B cell (primary cell): ENCODE results near the gene LCE1F. TPM values are rescaled to one million over a fixed set of nuclear protein-coding genes. Genes with fewer than 3 reads are reported as not detected.

ENCODE experiments used
- ATAC-seq: fragments of 200-7000 bp; cut with Tn5 transposase; one replicate; pipeline ENCODE4 v1.10.0; 2021; ENCODE audit warnings: low read depth, mild to moderate bottlenecking, moderate number of reproducible peaks, moderate library complexity
- CTCF ChIA-PET: fragments of 350-600 bp; sonication (Branson Sonifier 250); formaldehyde crosslinking; loops from one replicate; lab custom pipeline; 2021; ENCODE audit warnings: antibody characterized with exemption, inconsistent platforms; lab: Charles Lee
- POLR2A ChIA-PET: fragments of 350-600 bp; sonication (Branson Sonifier 250); formaldehyde crosslinking; loops from one replicate; lab custom pipeline; 2021; ENCODE audit warnings: antibody characterized with exemption; lab: Charles Lee
- DNase-seq: peaks from one replicate; pipeline ENCODE4 v3.0.0; 2013
- H2AFZ ChIP-seq: 2 replicates; pipeline ENCODE4 v1.6.1; 2012; ENCODE audit warnings: mild to moderate bottlenecking, low read depth, low read length; ENCODE audit not compliant: insufficient read depth, poor library complexity, severe bottlenecking
- H3K27ac ChIP-seq, 2 donors: 1 replicate in 1 of 2; 2 replicates in 1 of 2; pipeline ENCODE4 v1.5.1; 2012 to 2013; ENCODE audit warnings: low read length in 2 of 2, mild to moderate bottlenecking in 2 of 2, moderate library complexity in 1 of 2
- H3K27me3 ChIP-seq, 4 experiments: fragments of 200-600 bp in 1 of 4; sonication (generic) in 1 of 4; replicated peaks in 1 of 4; 1 replicate in 2 of 4; 2 replicates in 2 of 4; pipeline versions ENCODE4 v1.6.1 to v1.7.0; 2013 to 2016; ENCODE audit warnings: low read length in 3 of 4, mild to moderate bottlenecking in 2 of 4, mixed read lengths in 1 of 4, moderate library complexity in 1 of 4; ENCODE audit not compliant: insufficient read depth in 4 of 4, control insufficient read depth in 3 of 4; ENCODE audit errors: control extremely low read depth in 1 of 4
- H3K36me3 ChIP-seq, 2 experiments: replicated peaks in 1 of 2; 1 replicate in 1 of 2; 2 replicates in 1 of 2; pipeline versions ENCODE4 v1.6.1 to v1.7.1; 2013; ENCODE audit warnings: low read length in 1 of 2; ENCODE audit not compliant: insufficient read depth in 2 of 2, control insufficient read depth in 1 of 2; ENCODE audit errors: control extremely low read depth in 1 of 2, extremely low read depth in 1 of 2
- H3K4me1 ChIP-seq, 2 donors: fragments of 200-600 bp in 1 of 2; sonication (generic) in 1 of 2; 1 replicate in 1 of 2; 2 replicates in 1 of 2; pipeline versions ENCODE4 v1.5.1 to v1.6.1; 2013 to 2017; ENCODE audit warnings: low read length in 2 of 2; ENCODE audit not compliant: control insufficient read depth in 2 of 2, insufficient read depth in 2 of 2
- H3K4me2 ChIP-seq: replicated peaks from 2 replicates; pipeline ENCODE3; 2012; ENCODE audit warnings: mild to moderate bottlenecking, low read depth, low read length; ENCODE audit not compliant: poor library complexity, severe bottlenecking
- H3K4me3 ChIP-seq, 5 experiments: fragments of 200-600 bp in 1 of 5; sonication (generic) in 1 of 5; 1 replicate in 3 of 5; 2 replicates in 2 of 5; pipeline versions ENCODE4 v1.5.1 to v1.7.0; 2011 to 2016; ENCODE audit warnings: low read length in 4 of 5, mild to moderate bottlenecking in 4 of 5, low read depth in 2 of 5, control low read depth in 1 of 5, moderate library complexity in 1 of 5; ENCODE audit not compliant: insufficient read depth in 1 of 5; ENCODE audit errors: control extremely low read depth in 1 of 5, extremely low read depth in 1 of 5
- H3K79me2 ChIP-seq: fragments of 200-600 bp; sonication (generic); one replicate; pipeline ENCODE4 v1.6.0; 2016; ENCODE audit warnings: low read length; ENCODE audit not compliant: control insufficient read depth, insufficient read depth
- H3K9ac ChIP-seq: fragments of 200-600 bp; sonication (generic); 2 replicates; pipeline ENCODE4 v1.6.1; 2017; ENCODE audit warnings: mild to moderate bottlenecking, low read length, moderate library complexity
- H3K9me3 ChIP-seq, 3 donors: one replicate each; pipeline versions ENCODE4 v1.6.1 to v1.7.1; 2013; ENCODE audit warnings: low read length in 2 of 3; ENCODE audit not compliant: control insufficient read depth in 2 of 3, insufficient read depth in 1 of 3; ENCODE audit errors: control extremely low read depth in 1 of 3
- H4K20me1 ChIP-seq: 2 replicates; pipeline ENCODE4 v1.6.0; 2012; ENCODE audit warnings: mild to moderate bottlenecking, low read length; ENCODE audit not compliant: insufficient read depth, control insufficient read depth, poor library complexity, severe bottlenecking
- H3K27ac Mint-ChIP-seq: one replicate; pipeline ENCODE4 v1.8.0; 2021; ENCODE audit warnings: mixed read lengths
- H3K27me3 Mint-ChIP-seq: one replicate; pipeline ENCODE4 v1.8.0; 2021; ENCODE audit warnings: mixed read lengths
- H3K4me1 Mint-ChIP-seq: one replicate; pipeline ENCODE4 v1.8.0; 2021; ENCODE audit warnings: mixed read lengths
- H3K4me3 Mint-ChIP-seq: one replicate; pipeline ENCODE4 v1.8.0; 2021; ENCODE audit warnings: mixed read lengths
- H3K9me3 Mint-ChIP-seq: one replicate; pipeline ENCODE4 v1.8.0; 2022; ENCODE audit warnings: mixed read lengths; ENCODE audit not compliant: insufficient read depth
- CTCF ChIP-seq: fragments of 200-600 bp; IDR thresholded peaks from one replicate; pipeline ENCODE4 v1.8.0; 2022; ENCODE audit warnings: antibody characterized with exemption, mild to moderate bottlenecking
- EZH2 ChIP-seq: IDR thresholded peaks from 2 replicates; pipeline ENCODE4 v1.6.1; 2012; ENCODE audit warnings: borderline replicate concordance, low read depth, mild to moderate bottlenecking, moderate library complexity, low read length; ENCODE audit not compliant: insufficient read depth, poor library complexity, severe bottlenecking
- whole genome bisulfite sequencing: methylation state at CpG from one replicate; pipeline ENCODE4 v1.1.5; 2013; ENCODE audit warnings: missing lambda C conversion rate; ENCODE audit not compliant: insufficient coverage; 5-methylcytosine and 5-hydroxymethylcytosine counted together
- intact Hi-C: fragments of 100-400 bp; cut with micrococcal nuclease; formaldehyde crosslinking; loops from one replicate; pipeline ENCODE4 v1.10.0; 2022
- polyA plus RNA-seq: library from polyadenylated mRNA; depleted of rRNA; stranded (reverse); fragments of >200 nt; gene quantifications from 2 replicates; pipeline ENCODE4 v1.2.3, GENCODE V29; 2012
- total RNA-seq, 2 donors: library from RNA; stranded (reverse); fragments of 120-200 nt in 1 of 2; gene quantifications; 1 replicate in 1 of 2; 2 replicates in 1 of 2; pipeline versions ENCODE4 v1.2.3 to v1.2.4, GENCODE V29; 2013 to 2022

The LCE1F gene
- total and polyA plus RNA-seq, 2 donors (not counting 1 experiment from before 2014, with no cell fraction given): not detected

GRCh38 chr1:152761609-152762213 is 13.2 kb upstream of the LCE1F start:
- H4K20me1 ChIP-seq: no peaks in the 10 kb centered on the region

More at GRCh38 chr1:152761609-152762213, 13.2 kb upstream of the LCE1F start:
- peaks cover 0 to 8% (median 2%) of the 10 kb centered on the region in 4 experiments for H3K27me3 ChIP-seq
- no peak overlapping the region for H3K27ac Mint-ChIP-seq
- H3K9me3 ChIP-seq: peaks cover 0 to 6% (median 0%) of the 10 kb centered on the region in 3 donors
- no peak for DNase-seq
- no peak overlapping the region for H3K9ac ChIP-seq
- no peaks in the 10 kb centered on the region for H3K36me3 ChIP-seq
- H3K79me2 ChIP-seq: no peaks in the 10 kb centered on the region
- ChIA-PET POLR2A (no interaction called here), CTCF (no interaction called here)
- 90% methylated on average over 2 of the region's 3 CpGs for WGBS
- no peak overlapping the region for H3K4me2 ChIP-seq
- no peaks in the 10 kb centered on the region for H3K9me3 Mint-ChIP-seq
- no peak overlapping the region for H3K4me3 ChIP-seq
- no peaks in the 10 kb centered on the region for H3K4me1 ChIP-seq
- no peaks in the 10 kb centered on the region for H3K4me1 Mint-ChIP-seq
- H3K27ac ChIP-seq: no peak overlapping the region
- intact Hi-C loops: no loop called here
- no peak overlapping the region for H3K4me3 Mint-ChIP-seq
- peaks cover 15% of the 10 kb centered on the region for H3K27me3 Mint-ChIP-seq
- H2AFZ ChIP-seq: no peak overlapping the region
- no peak for ATAC-seq
- TF ChIP-seq EZH2: no peak
- TF ChIP-seq CTCF: no peak
